Astrocyte (in vitro differentiated cells and primary cell): ENCODE data around the gene FOXL3. TPM values are rescaled to one million over a fixed set of nuclear protein-coding genes. Genes with fewer than 3 reads are reported as not detected.

Experiments used
- DNase-seq: peaks from one replicate; pipeline ENCODE4 v3.0.0-alpha.2; 2010; ENCODE audit warnings: low read depth
- FAIRE-seq: peaks from 2 replicates; lab custom pipeline; 2011; peaks lifted over from hg19 to GRCh38; lab: Jason Lieb, UNC
- H2AFZ ChIP-seq: 2 replicates; pipeline ENCODE4 v1.6.0; 2012; ENCODE audit warnings: low read depth, low read length, inconsistent platforms
- H3K27ac ChIP-seq: 2 replicates; pipeline ENCODE4 v1.5.1; 2011; ENCODE audit warnings: low read depth, low read length, inconsistent platforms
- H3K27me3 ChIP-seq: 2 replicates; pipeline ENCODE4 v1.6.0; 2011; ENCODE audit warnings: low read length, inconsistent platforms; ENCODE audit not compliant: insufficient read depth
- H3K36me3 ChIP-seq: 2 replicates; pipeline ENCODE4 v1.5.1; 2011; ENCODE audit warnings: low read length, inconsistent platforms; ENCODE audit not compliant: insufficient read depth
- H3K4me1 ChIP-seq: 2 replicates; pipeline ENCODE4 v1.5.1; 2011; ENCODE audit warnings: low read length, inconsistent platforms; ENCODE audit not compliant: insufficient read depth
- H3K4me2 ChIP-seq: 2 replicates; pipeline ENCODE4 v1.6.0; 2012; ENCODE audit warnings: low read length, inconsistent platforms
- H3K4me3 ChIP-seq: 2 replicates; pipeline ENCODE4 v1.5.1; 2011; ENCODE audit warnings: low read depth, mild to moderate bottlenecking, low read length, inconsistent platforms; ENCODE audit not compliant: insufficient read depth
- H3K79me2 ChIP-seq: 2 replicates; pipeline ENCODE4 v1.6.0; 2012; ENCODE audit warnings: mild to moderate bottlenecking, low read length, inconsistent platforms; ENCODE audit not compliant: insufficient read depth
- H3K9ac ChIP-seq: 2 replicates; pipeline ENCODE4 v1.6.0; 2012; ENCODE audit warnings: mild to moderate bottlenecking, low read length, inconsistent platforms
- H3K9me3 ChIP-seq: 2 replicates; pipeline ENCODE4 v1.5.1; 2012; ENCODE audit warnings: low read depth, mild to moderate bottlenecking, low read length, inconsistent platforms; ENCODE audit not compliant: insufficient read depth
- H4K20me1 ChIP-seq: 2 replicates; pipeline ENCODE4 v1.6.0; 2012; ENCODE audit warnings: low read length, inconsistent platforms; ENCODE audit not compliant: insufficient read depth
- H3K27ac Mint-ChIP-seq: one replicate; pipeline ENCODE4 v1.8.0; 2021; ENCODE audit warnings: mild to moderate bottlenecking, mixed read lengths; ENCODE audit not compliant: unreplicated experiment
- H3K27me3 Mint-ChIP-seq: one replicate; pipeline ENCODE4 v1.8.0; 2021; ENCODE audit warnings: low read depth, mixed read lengths; ENCODE audit not compliant: unreplicated experiment
- H3K36me3 Mint-ChIP-seq: one replicate; pipeline ENCODE4 v1.8.0; 2021; ENCODE audit warnings: low read depth, mixed read lengths; ENCODE audit not compliant: unreplicated experiment
- H3K4me1 Mint-ChIP-seq: one replicate; pipeline ENCODE4 v1.8.0; 2021; ENCODE audit warnings: low read depth, mixed read lengths; ENCODE audit not compliant: unreplicated experiment
- H3K4me3 Mint-ChIP-seq: one replicate; pipeline ENCODE4 v1.8.0; 2021; ENCODE audit warnings: mild to moderate bottlenecking, moderate library complexity, mixed read lengths; ENCODE audit not compliant: unreplicated experiment
- H3K9me3 Mint-ChIP-seq: one replicate; pipeline ENCODE4 v1.8.0; 2021; ENCODE audit warnings: mild to moderate bottlenecking, mixed read lengths; ENCODE audit not compliant: unreplicated experiment
- EZH2 ChIP-seq: IDR thresholded peaks from 2 replicates; pipeline ENCODE4 v1.6.1; 2012; ENCODE audit warnings: mild to moderate bottlenecking, low read length, inconsistent platforms; ENCODE audit not compliant: insufficient read depth
- total RNA-seq: library from RNA; stranded (reverse); gene quantifications from 2 replicates; pipeline ENCODE4 v1.2.1, GENCODE V29; 2021
- TF ChIP-seq, protein P1 (sequence below): IDR thresholded peaks from 2 replicates; pipeline ENCODE4 v1.5.1; 2011; ENCODE audit warnings: low read depth, mild to moderate bottlenecking, inconsistent platforms, low read length, moderate library complexity; ENCODE audit not compliant: insufficient read depth

Gene FOXL3
- total RNA-seq, 1 donor from 2014 or later: not detected

DNA sequence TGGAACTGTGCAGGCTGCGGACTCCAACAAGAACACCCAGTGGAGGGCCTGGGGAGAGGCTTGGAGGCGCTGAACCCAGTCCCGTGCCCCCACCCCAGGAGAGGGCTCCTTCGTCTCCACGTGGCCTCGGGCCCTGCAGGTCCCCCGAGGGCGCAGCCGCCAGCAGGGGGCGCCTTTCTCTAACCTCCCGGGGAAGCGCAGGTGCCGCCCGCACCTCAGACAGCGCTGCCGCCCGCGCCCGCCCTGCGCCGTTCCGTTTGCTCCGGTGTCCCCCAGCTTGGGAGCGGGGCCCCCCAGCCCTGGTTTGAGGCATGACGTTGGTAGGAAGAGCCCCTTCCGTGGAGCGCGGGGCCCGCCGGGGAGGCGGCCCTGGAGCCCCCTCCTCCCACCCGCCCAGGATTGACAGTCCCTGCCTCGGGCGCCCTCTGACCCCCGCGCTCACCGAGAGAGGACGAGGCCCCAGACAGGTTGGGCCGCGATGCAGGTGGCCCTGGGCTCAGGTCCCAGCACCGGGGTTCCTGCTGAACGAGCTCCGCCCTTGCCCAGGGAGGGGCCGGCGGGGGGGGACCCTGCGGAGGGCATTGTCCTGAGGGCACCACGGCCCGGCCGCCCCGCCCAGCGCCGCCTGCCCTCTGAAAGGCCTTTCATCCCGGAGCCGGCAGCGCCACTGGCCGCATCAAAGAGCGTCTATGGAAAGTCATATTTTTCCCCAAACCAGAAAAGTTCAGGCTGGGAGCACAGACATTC is 42.8 kb downstream of the FOXL3 start:
- H3K4me3 ChIP-seq: peak overlapping the region; percentile 29
- peaks cover 43% of the 10 kb centered on the region for H3K27me3 Mint-ChIP-seq
- no peak overlapping the region for H2AFZ ChIP-seq
- no peaks in the 10 kb centered on the region for H3K4me1 Mint-ChIP-seq
- H4K20me1 ChIP-seq: no peaks in the 10 kb centered on the region
- H3K9ac ChIP-seq: no peak overlapping the region
- H3K27ac Mint-ChIP-seq: no peak overlapping the region
- no peak for TF ChIP-seq EZH2
- TF ChIP-seq, protein P1, sequence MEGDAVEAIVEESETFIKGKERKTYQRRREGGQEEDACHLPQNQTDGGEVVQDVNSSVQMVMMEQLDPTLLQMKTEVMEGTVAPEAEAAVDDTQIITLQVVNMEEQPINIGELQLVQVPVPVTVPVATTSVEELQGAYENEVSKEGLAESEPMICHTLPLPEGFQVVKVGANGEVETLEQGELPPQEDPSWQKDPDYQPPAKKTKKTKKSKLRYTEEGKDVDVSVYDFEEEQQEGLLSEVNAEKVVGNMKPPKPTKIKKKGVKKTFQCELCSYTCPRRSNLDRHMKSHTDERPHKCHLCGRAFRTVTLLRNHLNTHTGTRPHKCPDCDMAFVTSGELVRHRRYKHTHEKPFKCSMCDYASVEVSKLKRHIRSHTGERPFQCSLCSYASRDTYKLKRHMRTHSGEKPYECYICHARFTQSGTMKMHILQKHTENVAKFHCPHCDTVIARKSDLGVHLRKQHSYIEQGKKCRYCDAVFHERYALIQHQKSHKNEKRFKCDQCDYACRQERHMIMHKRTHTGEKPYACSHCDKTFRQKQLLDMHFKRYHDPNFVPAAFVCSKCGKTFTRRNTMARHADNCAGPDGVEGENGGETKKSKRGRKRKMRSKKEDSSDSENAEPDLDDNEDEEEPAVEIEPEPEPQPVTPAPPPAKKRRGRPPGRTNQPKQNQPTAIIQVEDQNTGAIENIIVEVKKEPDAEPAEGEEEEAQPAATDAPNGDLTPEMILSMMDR: peak; percentile 40
- peaks cover 7% of the 10 kb centered on the region for H3K9me3 ChIP-seq
- H3K27ac ChIP-seq: no peak overlapping the region
- no peak for DNase-seq
- H3K4me1 ChIP-seq: peaks cover 8% of the 10 kb centered on the region
- peaks cover 12% of the 10 kb centered on the region for H3K27me3 ChIP-seq
- H3K79me2 ChIP-seq: no peaks in the 10 kb centered on the region
- H3K4me2 ChIP-seq: peak overlapping the region; percentile 76
- no peak overlapping the region for H3K4me3 Mint-ChIP-seq
- no peaks in the 10 kb centered on the region for H3K9me3 Mint-ChIP-seq
- FAIRE-seq: no peak
- H3K36me3 ChIP-seq: no peaks in the 10 kb centered on the region
- peaks cover 3% of the 10 kb centered on the region for H3K36me3 Mint-ChIP-seq

DNA sequence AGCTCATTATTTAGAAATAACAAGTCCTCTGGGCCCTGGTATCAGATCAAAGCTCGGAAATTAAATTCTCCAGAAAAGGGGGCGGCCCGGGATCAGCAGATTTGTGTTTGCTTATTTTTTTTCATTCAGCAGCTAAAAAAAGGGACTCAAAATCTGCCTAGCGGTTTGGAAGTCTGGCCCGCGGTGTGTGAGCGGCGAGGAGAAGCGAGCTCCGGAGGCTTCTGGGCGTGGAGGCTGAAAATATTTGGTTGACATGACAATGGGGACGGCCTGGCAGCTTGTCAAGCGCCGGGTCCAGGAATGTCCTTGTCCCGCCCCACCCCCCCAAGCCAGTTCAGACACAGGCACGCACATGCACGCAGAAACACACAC is 43.4 kb downstream of the FOXL3 start:
- peaks cover 7% of the 10 kb centered on the region for H3K9me3 ChIP-seq
- no peaks in the 10 kb centered on the region for H3K9me3 Mint-ChIP-seq
- DNase-seq: no peak
- H3K4me1 Mint-ChIP-seq: no peaks in the 10 kb centered on the region
- no peak overlapping the region for H3K4me3 Mint-ChIP-seq
- no peak overlapping the region for H3K27ac ChIP-seq
- H3K79me2 ChIP-seq: no peaks in the 10 kb centered on the region
- no peaks in the 10 kb centered on the region for H3K36me3 ChIP-seq
- H4K20me1 ChIP-seq: no peaks in the 10 kb centered on the region
- peaks cover 10% of the 10 kb centered on the region for H3K27me3 ChIP-seq
- H3K27ac Mint-ChIP-seq: peak overlapping the region; percentile 26
- FAIRE-seq: no peak
- H2AFZ ChIP-seq: no peak overlapping the region
- H3K4me3 ChIP-seq: peak overlapping the region; percentile 29
- peaks cover 42% of the 10 kb centered on the region for H3K27me3 Mint-ChIP-seq
- no peak overlapping the region for H3K9ac ChIP-seq
- peaks cover 8% of the 10 kb centered on the region for H3K4me1 ChIP-seq
- H3K4me2 ChIP-seq: peak overlapping the region; percentile 76
- H3K36me3 Mint-ChIP-seq: peaks cover 3% of the 10 kb centered on the region
- TF ChIP-seq, protein P1: no peak
- no peak for TF ChIP-seq EZH2
